HepG2 (cell line): ENCODE data around the gene TLN1. TPM values are rescaled to one million over a fixed set of nuclear protein-coding genes. Genes with fewer than 3 reads are reported as not detected.

Experiments used
- ATF4 ChIP-seq, 2 experiments: fragments of 450-650 bp in 1 of 2; sonication (generic) in 1 of 2; formaldehyde crosslinking; IDR thresholded peaks; 2 replicates each; pipeline versions ENCODE4 v1.5.0 to v1.8.0; 2020 to 2022; ENCODE audit warnings: mild to moderate bottlenecking in 1 of 2, missing genetic modification reagents in 1 of 2
- BRF2 ChIP-seq: sonication (generic); formaldehyde crosslinking; IDR thresholded peaks from 2 replicates; pipeline ENCODE4 v1.8.1; 2022; ENCODE audit warnings: mild to moderate bottlenecking, missing genetic modification reagents
- CREB1 ChIP-seq, 2 experiments: fragments of 450-650 bp in 1 of 2; IDR thresholded peaks; 2 replicates each; pipeline ENCODE4 v1.6.1; 2016 to 2017; ENCODE audit warnings: control low read depth in 1 of 2, mild to moderate bottlenecking in 1 of 2, missing compliant biosample characterization in 1 of 2, missing genetic modification characterization in 1 of 2
- IKZF4 ChIP-seq: sonication (generic); formaldehyde crosslinking; IDR thresholded peaks from 2 replicates; pipeline ENCODE4 v1.5.1; 2020; ENCODE audit warnings: borderline replicate concordance, mild to moderate bottlenecking, low read depth, missing genetic modification reagents; ENCODE audit errors: not compliant biosample characterization
- JUN ChIP-seq: sonication (generic); formaldehyde crosslinking; IDR thresholded peaks from 2 replicates; pipeline ENCODE4 v1.4.0; 2020; ENCODE audit warnings: mild to moderate bottlenecking, missing genetic modification reagents
- KDM5B ChIP-seq: sonication (generic); formaldehyde crosslinking; IDR thresholded peaks from 2 replicates; pipeline ENCODE4 v1.4.0; 2020; ENCODE audit warnings: missing genetic modification reagents, mild to moderate bottlenecking, borderline replicate concordance
- NR2F6 ChIP-seq, 2 experiments: IDR thresholded peaks; 2 replicates each; pipeline ENCODE4 v1.6.1; 2016; ENCODE audit warnings: antibody characterized with exemption in 1 of 2, mild to moderate bottlenecking in 1 of 2
- PCBP1 ChIP-seq: fragments of 200-400 bp; formaldehyde crosslinking; IDR thresholded peaks from 2 replicates; pipeline ENCODE4 v1.6.1; 2017; ENCODE audit warnings: mild to moderate bottlenecking, low read depth, low read length, borderline replicate concordance
- PREB ChIP-seq: sonication (generic); formaldehyde crosslinking; IDR thresholded peaks from 2 replicates; pipeline ENCODE4 v1.4.0; 2020; ENCODE audit warnings: missing genetic modification reagents
- RBFOX2 ChIP-seq: fragments of 200-400 bp; formaldehyde crosslinking; IDR thresholded peaks from 2 replicates; pipeline ENCODE4 v1.6.1; 2017; ENCODE audit warnings: low read depth, mild to moderate bottlenecking, low read length
- SALL1 ChIP-seq: sonication (generic); formaldehyde crosslinking; IDR thresholded peaks from 2 replicates; pipeline ENCODE4 v1.8.0; 2022; ENCODE audit warnings: mild to moderate bottlenecking, missing genetic modification reagents
- SALL2 ChIP-seq: sonication (generic); formaldehyde crosslinking; IDR thresholded peaks from 2 replicates; pipeline ENCODE4 v1.8.1; 2023; ENCODE audit warnings: mild to moderate bottlenecking, missing genetic modification reagents, inconsistent platforms
- SP5 ChIP-seq: IDR thresholded peaks from 2 replicates; pipeline ENCODE4 v1.6.1; 2016; ENCODE audit warnings: low read depth, borderline replicate concordance
- STAT6 ChIP-seq: sonication (generic); formaldehyde crosslinking; IDR thresholded peaks from 2 replicates; pipeline ENCODE4 v1.4.0; 2020; ENCODE audit warnings: missing genetic modification reagents, mild to moderate bottlenecking, borderline replicate concordance
- TARDBP ChIP-seq: sonication (generic); formaldehyde crosslinking; IDR thresholded peaks from 2 replicates; pipeline ENCODE4 v1.8.0; 2022; ENCODE audit warnings: mild to moderate bottlenecking, missing genetic modification reagents
- TMF1 ChIP-seq: sonication (generic); formaldehyde crosslinking; IDR thresholded peaks from 2 replicates; pipeline ENCODE4 v1.8.1; 2022; ENCODE audit warnings: low read depth, missing genetic modification reagents
- XBP1 ChIP-seq: sonication (generic); formaldehyde crosslinking; IDR thresholded peaks from 2 replicates; pipeline ENCODE4 v1.5.0; 2020; ENCODE audit warnings: missing genetic modification reagents
- ZBTB14 ChIP-seq: sonication (generic); formaldehyde crosslinking; IDR thresholded peaks from 2 replicates; pipeline ENCODE4 v1.4.0; 2020; ENCODE audit warnings: missing genetic modification reagents
- ZNF264 ChIP-seq: sonication (generic); formaldehyde crosslinking; IDR thresholded peaks from 2 replicates; pipeline ENCODE4 v1.4.0; 2020; ENCODE audit warnings: missing genetic modification reagents
- ZNF33A ChIP-seq: sonication (generic); formaldehyde crosslinking; IDR thresholded peaks from 2 replicates; pipeline ENCODE4 v1.5.1; 2020; ENCODE audit warnings: missing genetic modification reagents, mild to moderate bottlenecking, moderate library complexity, borderline replicate concordance
- ZNF672 ChIP-seq: sonication (generic); formaldehyde crosslinking; IDR thresholded peaks from 2 replicates; pipeline ENCODE4 v1.8.1; 2022; ENCODE audit warnings: missing genetic modification reagents
- ZNF761 ChIP-seq: sonication (generic); formaldehyde crosslinking; conservative IDR thresholded peaks from 2 replicates; pipeline ENCODE4 v1.4.0; 2020; ENCODE audit warnings: mild to moderate bottlenecking, missing genetic modification reagents
- polyA plus RNA-seq, 8 experiments: library from polyadenylated mRNA; depleted of rRNA in 3 of 8; stranded (reverse) in 7 of 8; unstranded in 1 of 8; fragments of >200 nt; fragmentation: Illumina TruSeq in 4 of 8; extraction: Trizol in 4 of 8; gene quantifications; 2 replicates each; pipeline versions ENCODE4 v1.2.1 to v1.2.3, GENCODE V29; 2011 to 2016; ENCODE audit warnings: low read depth in 4 of 8, missing spikeins in 1 of 8, mixed read lengths in 1 of 8; ENCODE audit not compliant: insufficient read depth in 1 of 8
- total RNA-seq, 5 experiments: library from RNA; depleted of rRNA; stranded (reverse); fragments of >200 nt; fragmentation: Illumina TruSeq; extraction: Trizol; gene quantifications; 2 replicates each; pipeline ENCODE4 v1.2.3, GENCODE V29; 2016; ENCODE audit warnings: low read depth in 1 of 5

The TLN1 gene
- total and polyA plus RNA-seq, 2 of the 13 experiments (the other 11 are each of a cell fraction or from before 2014, with no cell fraction given), result 35.2 to 51.8 TPM

- TF ChIP-seq ZBTB14 (peak; percentile 67; the same call in 1 of the 2 replicates), CREB1 (IDR thresholded peaks at IDR 0.05) (peak; percentile 90), CREB1 (CRISPR knock-in tag; IDR thresholded peaks at IDR 0.05) (peak; percentile 88), ZNF761 (CRISPR knock-in tag) (peak; percentile 81; the same call in 1 of the 2 replicates), ATF4 (CRISPR knock-in tag; IDR thresholded peaks at IDR 0.05) (peak in 1 of 2 experiments; percentile 90; a peak in 2 of 4 replicates), IKZF4 (CRISPR knock-in tag) (peak; percentile 78), NR2F6 (IDR thresholded peaks at IDR 0.05) (peak; percentile 36; the same call in 1 of the 2 replicates), NR2F6 (CRISPR knock-in tag; IDR thresholded peaks at IDR 0.05) (peak; percentile 76), BRF2 (CRISPR knock-in tag) (peak; percentile 100), ZNF672 (CRISPR knock-in tag) (0 out of 2 replicates have a peak, but pooled peaks have one; percentile 87), STAT6 (peak; percentile 90), TMF1 (peak; percentile 94), RBFOX2 (no peak), SP5 (CRISPR knock-in tag) (peak; percentile 72), ZNF264 (CRISPR knock-in tag) (peak; percentile 97), TARDBP (CRISPR knock-in tag) (peak; percentile 98), XBP1 (CRISPR knock-in tag) (peak; percentile 97), PREB (CRISPR knock-in tag) (peak; percentile 85; the same call in 1 of the 2 replicates), PCBP1 (0 out of 2 replicates have a peak, but pooled peaks have one; percentile 61), ZNF33A (CRISPR knock-in tag) (peak; percentile 58; the same call in 1 of the 2 replicates), SALL1 (CRISPR knock-in tag) (peak; percentile 97), SALL2 (peak; percentile 35; the same call in 1 of the 2 replicates), KDM5B (CRISPR knock-in tag) (0 out of 2 replicates have a peak, but pooled peaks have one; percentile 52), JUN (no peak; the same call in 1 of the 2 replicates)
Measured at GRCh38 chr9:35657546-35658136, 74.4 kb downstream of the TLN1 start, which contains the start of gene RMRP (continued).
